Activated naive CD4-positive, alpha-beta T cell treated with anti-CD3 and anti-CD28 coated beads for 36 hours (primary cell): ENCODE measurements around the gene P2RX1. TPM values are rescaled to one million over a fixed set of nuclear protein-coding genes. Genes with fewer than 3 reads are reported as not detected.
A peak's percentile ranks its signal among the peaks of the same experiment; 100 is the strongest.
"Not testable (repeated sequence)": the region's sequence is repeated elsewhere in the genome, so short reads cannot be mapped to it uniquely, and the experiment has no call there.

Experiments used
- CTCF ChIA-PET: fragments of 350-600 bp; sonication (Branson Sonifier 250); formaldehyde crosslinking; loops from one replicate; lab custom pipeline; 2021; ENCODE audit warnings: antibody characterized with exemption; lab: Charles Lee
- DNase-seq: peaks from one replicate; pipeline ENCODE4 v3.0.0-alpha.2; 2020
- H3K27ac Mint-ChIP-seq: one replicate; pipeline ENCODE4 v1.8.0; 2021; ENCODE audit warnings: mild to moderate bottlenecking, mixed read lengths
- H3K27me3 Mint-ChIP-seq: one replicate; pipeline ENCODE4 v1.8.0; 2021; ENCODE audit warnings: low read depth, mixed read lengths
- H3K36me3 Mint-ChIP-seq: one replicate; pipeline ENCODE4 v1.8.0; 2021; ENCODE audit warnings: low read depth, mixed read lengths
- H3K4me1 Mint-ChIP-seq: one replicate; pipeline ENCODE4 v1.8.0; 2021; ENCODE audit warnings: low read depth, mixed read lengths
- H3K4me3 Mint-ChIP-seq: one replicate; pipeline ENCODE4 v1.8.0; 2021; ENCODE audit warnings: mild to moderate bottlenecking, moderate library complexity, mixed read lengths
- H3K9me3 Mint-ChIP-seq: one replicate; pipeline ENCODE4 v1.8.0; 2021; ENCODE audit warnings: mixed read lengths
- intact Hi-C: fragments of 100-400 bp; cut with micrococcal nuclease; formaldehyde crosslinking; loops from one replicate; pipeline ENCODE4 v1.15.1; 2023
- total RNA-seq, 2 experiments: library from RNA; stranded (reverse); gene quantifications; one replicate each; pipeline ENCODE4 v1.2.3, GENCODE V29; 2021

P2RX1 gene
- total RNA-seq, 2 experiments from 2014 or later, result 0.10 to 0.17 TPM

DNA sequence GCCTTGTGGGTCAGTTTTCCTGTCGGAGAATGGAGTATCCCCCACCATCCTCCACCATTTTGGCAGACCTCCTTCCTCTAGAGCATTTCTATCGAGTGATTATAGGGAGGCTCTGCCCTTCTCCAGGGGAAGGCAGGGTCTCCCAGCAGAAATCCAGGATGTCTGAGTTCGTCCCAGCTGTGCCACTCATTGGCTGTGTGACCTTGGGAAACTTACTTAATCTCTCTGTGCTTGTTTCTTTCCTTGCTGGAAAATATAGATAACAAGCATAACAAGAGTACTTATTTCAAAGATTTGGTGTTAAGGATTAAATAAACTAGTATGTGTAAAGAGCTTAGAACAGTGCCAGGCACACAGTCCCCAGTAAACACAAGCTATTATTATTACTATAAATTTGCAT lies 33.2 kb upstream of the P2RX1 start:
- intact Hi-C loops, result loop anchor here (2.0 kb wide), 1 partner anchor 15 kb away; the partner anchor contains the start of gene ATP2A3
- H3K27ac Mint-ChIP-seq, result no peak overlapping the region
- CTCF ChIA-PET, result interaction anchor here (1.0 to 1.8 kb wide), 2 partner anchors 36 to 104 kb away, joined by 3 to 7 read pairs; partner anchors contain the start of gene NCBP3
- no peaks in the 10 kb centered on the region for H3K9me3 Mint-ChIP-seq
- H3K4me3 Mint-ChIP-seq, result no peak overlapping the region
- no peaks in the 10 kb centered on the region for H3K27me3 Mint-ChIP-seq
- no peaks in the 10 kb centered on the region for H3K4me1 Mint-ChIP-seq
- peaks cover 18% of the 10 kb centered on the region for H3K36me3 Mint-ChIP-seq
- no peak for DNase-seq

DNA sequence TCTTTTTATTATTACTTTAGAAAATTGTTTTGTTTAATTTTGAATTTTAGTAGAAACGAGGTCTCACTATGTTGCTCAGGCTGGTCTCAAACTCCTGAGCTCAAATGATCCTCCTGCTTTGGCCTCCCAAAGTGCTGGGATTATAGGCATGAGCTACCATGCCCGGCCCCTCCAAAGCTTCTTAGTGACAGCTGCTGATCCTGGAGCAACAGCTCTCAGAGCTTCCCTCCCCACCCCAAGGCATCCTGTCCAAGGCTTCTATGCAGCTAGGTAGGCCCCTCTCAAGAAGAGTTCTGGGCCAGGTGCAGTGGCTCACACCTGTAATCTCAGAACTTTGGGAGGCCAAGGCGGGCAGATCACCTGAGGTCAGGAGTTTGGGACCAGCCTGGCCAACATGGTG lies 32.3 kb upstream of the P2RX1 start:
- not testable (repeated sequence) for H3K27me3 Mint-ChIP-seq, DNase-seq, H3K4me3 Mint-ChIP-seq, H3K27ac Mint-ChIP-seq, H3K4me1 Mint-ChIP-seq, H3K9me3 Mint-ChIP-seq
- CTCF ChIA-PET, result interaction anchor here (0.9 to 1.2 kb wide), 3 partner anchors 35 to 124 kb away, joined by 3 read pairs; partner anchors contain the start of gene NCBP3
- H3K36me3 Mint-ChIP-seq, result peaks cover 23% of the 10 kb centered on the region
- intact Hi-C loops, result loop anchor here (2.0 kb wide), 1 partner anchor 16 kb away; the partner anchor contains the start of gene ATP2A3

DNA sequence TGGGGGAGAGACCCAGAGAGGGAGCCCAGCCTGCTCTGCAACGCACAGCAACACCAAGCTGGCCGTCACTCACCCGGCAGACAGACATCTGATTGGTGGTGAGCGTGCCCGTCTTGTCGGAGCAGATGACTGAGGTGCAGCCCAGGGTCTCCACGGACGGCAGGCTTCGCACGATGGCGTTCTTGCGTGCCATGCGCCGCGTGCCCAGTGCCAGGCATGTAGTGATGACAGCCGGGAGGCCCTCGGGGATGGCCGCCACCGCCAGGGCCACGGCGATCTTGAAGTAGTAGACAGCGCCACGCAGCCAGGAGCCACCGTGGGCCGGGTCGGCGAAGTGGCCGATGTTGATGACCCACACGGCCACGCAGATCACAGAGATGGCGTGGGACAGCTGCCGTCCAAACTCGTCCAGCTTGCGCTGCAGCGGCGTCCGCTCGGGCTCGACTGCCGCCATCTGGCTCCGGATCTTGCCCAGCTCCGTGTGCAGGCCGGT lies 31.1 kb upstream of the P2RX1 start:
- H3K27me3 Mint-ChIP-seq, result no peaks in the 10 kb centered on the region
- no peak overlapping the region for H3K27ac Mint-ChIP-seq
- intact Hi-C loops, result no loop called here
- CTCF ChIA-PET, result no interaction called here
- H3K9me3 Mint-ChIP-seq, result no peaks in the 10 kb centered on the region
- no peak for DNase-seq
- H3K36me3 Mint-ChIP-seq, result peaks cover 30% of the 10 kb centered on the region
- no peaks in the 10 kb centered on the region for H3K4me1 Mint-ChIP-seq
- H3K4me3 Mint-ChIP-seq, result no peak overlapping the region

DNA sequence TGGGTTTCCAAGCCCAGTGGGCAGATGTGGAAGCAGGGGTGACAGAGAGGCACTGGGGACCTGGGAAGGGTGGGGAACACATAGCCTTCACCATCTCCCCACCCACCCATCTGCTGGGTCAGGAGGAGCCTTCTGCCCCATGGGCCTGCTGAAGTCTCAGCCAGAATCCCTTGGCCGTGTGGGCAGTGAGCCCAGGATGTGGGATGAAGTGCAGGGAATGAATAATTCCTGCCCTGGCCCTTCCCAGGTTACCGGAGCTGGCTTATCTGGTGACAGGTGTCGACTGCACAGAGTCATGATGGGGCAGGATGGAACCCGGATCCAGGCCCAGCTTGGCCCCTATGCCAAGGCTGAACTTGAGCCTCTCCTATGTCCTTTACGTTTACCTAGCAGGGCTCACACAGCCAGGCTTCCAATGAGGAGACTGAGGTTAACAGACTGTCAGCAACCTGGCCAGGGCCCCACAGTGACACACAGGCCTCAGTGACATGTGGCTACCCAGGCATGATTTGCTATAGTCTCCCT lies 30.5 kb upstream of the P2RX1 start:
- CTCF ChIA-PET, result no interaction called here
- peaks cover 33% of the 10 kb centered on the region for H3K36me3 Mint-ChIP-seq
- no peak for DNase-seq
- no peaks in the 10 kb centered on the region for H3K4me1 Mint-ChIP-seq
- intact Hi-C loops, result no loop called here
- H3K9me3 Mint-ChIP-seq, result no peaks in the 10 kb centered on the region
- no peaks in the 10 kb centered on the region for H3K27me3 Mint-ChIP-seq
- H3K27ac Mint-ChIP-seq, result no peak overlapping the region
- no peak overlapping the region for H3K4me3 Mint-ChIP-seq

DNA sequence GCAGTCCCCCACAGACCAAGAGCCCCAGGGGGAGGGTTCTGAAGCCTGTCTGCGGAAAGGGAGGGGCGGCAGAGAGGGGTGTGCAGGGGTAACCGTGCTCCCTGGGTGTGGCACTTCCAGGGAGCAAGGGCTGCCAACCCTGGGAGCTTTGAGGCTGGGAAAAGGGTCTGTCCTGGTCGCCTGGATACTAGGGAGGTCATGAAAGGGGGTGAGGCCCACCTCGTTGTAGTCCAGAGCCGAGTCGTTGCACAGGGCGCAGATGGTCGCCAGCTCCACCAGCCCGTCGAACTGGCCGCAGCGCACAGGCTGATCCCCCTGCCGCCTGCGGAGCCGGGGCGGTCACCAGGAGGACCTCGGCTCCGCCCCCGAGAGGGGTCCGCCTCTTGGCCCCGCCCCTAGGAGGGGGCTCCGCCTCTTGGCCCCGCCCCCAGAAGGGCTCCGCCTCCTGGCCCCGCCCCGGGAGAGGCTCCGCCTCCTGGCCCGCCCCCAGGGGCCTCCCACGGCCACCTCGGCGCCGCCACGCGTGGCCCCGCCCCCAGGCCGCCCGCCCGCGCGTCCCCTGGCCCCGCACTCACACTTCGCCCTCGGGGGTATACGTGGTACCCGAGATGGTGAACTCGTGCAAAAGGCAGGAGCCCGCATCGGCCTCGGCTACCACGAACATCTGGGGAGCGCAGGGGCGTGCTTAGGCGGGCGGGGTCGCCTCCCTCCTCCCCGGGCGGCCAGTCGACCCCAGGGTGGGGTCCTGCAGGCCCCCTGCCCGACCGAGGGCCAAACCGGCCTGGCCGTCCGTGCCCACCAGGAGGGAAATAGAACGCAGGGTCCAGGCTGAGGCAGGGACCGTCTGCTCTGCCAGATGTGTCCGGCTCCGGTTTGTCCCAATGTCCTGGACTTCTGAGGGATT lies 28.5 kb upstream of the P2RX1 start:
- intact Hi-C loops, result no loop called here
- DNase-seq, result peak; percentile 39
- Mint-ChIP-seq H3K27me3 (no peaks in the 10 kb centered on the region), H3K4me1 (no peaks in the 10 kb centered on the region), H3K27ac (no peak overlapping the region), H3K4me3 (no peak overlapping the region), H3K36me3 (peaks cover 40% of the 10 kb centered on the region), H3K9me3 (no peaks in the 10 kb centered on the region)
- CTCF ChIA-PET, result no interaction called here

DNA sequence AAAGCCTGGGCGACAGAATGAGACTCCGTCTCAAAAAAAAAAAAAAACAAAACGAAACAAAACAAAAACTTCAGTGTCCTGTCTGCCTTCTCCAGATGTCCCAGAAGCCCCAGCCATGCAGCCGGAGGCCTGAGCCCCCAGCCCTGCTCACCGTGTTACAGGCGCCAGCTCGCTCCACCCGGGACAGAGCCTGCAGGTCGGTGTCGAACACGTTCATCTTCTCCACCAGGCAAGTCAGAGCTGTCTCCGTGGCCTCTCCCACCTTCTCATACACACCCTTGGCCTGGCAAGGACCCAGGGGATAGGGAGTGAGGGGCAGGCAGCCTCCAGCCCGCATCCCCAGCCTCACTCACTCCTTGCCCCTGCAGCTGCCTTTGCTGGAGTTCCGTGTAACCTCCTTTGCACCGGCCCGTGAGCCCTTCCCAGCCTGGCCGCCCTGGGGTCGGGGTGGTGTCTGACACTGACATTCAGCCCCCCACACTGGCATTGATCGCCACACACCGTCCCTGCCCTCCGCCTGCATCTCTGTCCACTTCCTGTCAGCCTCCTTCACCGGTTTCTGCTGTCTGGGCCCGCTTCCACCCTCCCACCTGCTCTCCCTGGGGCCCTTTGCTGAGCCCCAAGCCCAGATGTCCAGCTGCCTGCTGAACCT lies 27.1 kb upstream of the P2RX1 start:
- H3K9me3 Mint-ChIP-seq, result no peaks in the 10 kb centered on the region
- peaks cover 39% of the 10 kb centered on the region for H3K36me3 Mint-ChIP-seq
- H3K4me3 Mint-ChIP-seq, result no peak overlapping the region
- no peaks in the 10 kb centered on the region for H3K27me3 Mint-ChIP-seq
- DNase-seq, result no peak
- H3K4me1 Mint-ChIP-seq, result no peaks in the 10 kb centered on the region
- CTCF ChIA-PET, result no interaction called here
- no peak overlapping the region for H3K27ac Mint-ChIP-seq
- intact Hi-C loops, result no loop called here

DNA sequence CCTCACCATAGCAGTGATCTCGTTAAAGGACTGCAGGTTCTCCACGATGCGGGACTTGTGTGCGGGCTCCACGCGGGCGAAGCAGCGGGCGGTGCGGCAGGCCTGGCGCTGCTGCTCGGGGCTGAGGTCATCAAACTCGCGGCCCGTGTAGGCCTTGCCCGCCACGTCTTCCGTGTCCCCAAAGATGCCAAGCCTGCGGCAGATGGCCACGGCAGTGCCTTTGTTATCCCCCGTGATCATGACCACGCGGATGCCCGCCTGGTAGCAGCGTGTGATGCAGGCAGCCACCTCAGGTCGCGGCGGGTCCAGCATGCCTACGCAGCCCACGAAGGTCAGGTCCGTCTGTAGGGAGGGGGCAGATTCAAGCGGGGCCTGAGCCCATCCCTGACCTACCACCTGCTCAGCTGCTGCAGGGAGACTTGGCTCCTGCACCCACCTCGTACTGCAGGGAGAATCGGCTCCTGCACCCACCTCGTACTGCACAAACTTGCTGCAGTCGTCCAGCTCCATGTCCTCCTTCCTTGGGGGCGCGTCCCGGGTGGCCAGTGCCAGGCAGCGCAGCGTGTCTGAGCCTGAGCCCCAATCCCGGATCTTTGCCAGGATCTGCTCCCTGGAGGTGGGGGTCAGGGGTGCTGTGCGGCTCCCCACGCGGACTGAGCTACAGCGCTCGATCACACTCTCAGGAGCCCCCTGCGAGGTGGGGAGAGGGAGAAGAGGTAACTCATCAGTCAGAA lies 24.9 kb upstream of the P2RX1 start:
- DNase-seq, result no peak
- intact Hi-C loops, result no loop called here
- Mint-ChIP-seq H3K27ac (no peak overlapping the region), H3K9me3 (no peaks in the 10 kb centered on the region), H3K36me3 (peaks cover 46% of the 10 kb centered on the region), H3K4me3 (no peak overlapping the region), H3K4me1 (no peaks in the 10 kb centered on the region), H3K27me3 (no peaks in the 10 kb centered on the region)
- CTCF ChIA-PET, result no interaction called here

DNA sequence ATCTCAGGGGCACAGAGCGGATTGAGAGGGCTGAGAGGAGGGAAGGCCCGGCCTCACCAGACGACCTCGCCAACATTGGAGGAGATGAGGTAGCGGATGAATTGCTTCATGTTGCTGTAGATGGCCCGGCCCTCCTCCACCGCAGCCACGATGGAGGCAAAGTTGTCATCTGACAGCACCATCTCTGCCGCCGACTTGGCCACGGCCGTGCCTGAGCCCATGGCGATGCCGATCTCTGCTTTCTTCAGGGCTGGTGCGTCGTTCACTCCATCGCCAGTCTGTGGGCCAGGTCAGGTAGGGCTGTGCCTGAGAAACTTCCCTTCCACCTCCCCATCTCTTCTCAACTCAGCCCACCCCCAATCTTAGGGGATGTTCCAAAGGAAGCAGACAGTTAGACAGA lies 21.1 kb upstream of the P2RX1 start:
- H3K4me3 Mint-ChIP-seq, result no peak overlapping the region
- H3K36me3 Mint-ChIP-seq, result peaks cover 31% of the 10 kb centered on the region
- CTCF ChIA-PET, result no interaction called here
- no peaks in the 10 kb centered on the region for H3K9me3 Mint-ChIP-seq
- no peaks in the 10 kb centered on the region for H3K4me1 Mint-ChIP-seq
- H3K27ac Mint-ChIP-seq, result no peak overlapping the region
- no peak for DNase-seq
- no peaks in the 10 kb centered on the region for H3K27me3 Mint-ChIP-seq
- intact Hi-C loops, result no loop called here

DNA sequence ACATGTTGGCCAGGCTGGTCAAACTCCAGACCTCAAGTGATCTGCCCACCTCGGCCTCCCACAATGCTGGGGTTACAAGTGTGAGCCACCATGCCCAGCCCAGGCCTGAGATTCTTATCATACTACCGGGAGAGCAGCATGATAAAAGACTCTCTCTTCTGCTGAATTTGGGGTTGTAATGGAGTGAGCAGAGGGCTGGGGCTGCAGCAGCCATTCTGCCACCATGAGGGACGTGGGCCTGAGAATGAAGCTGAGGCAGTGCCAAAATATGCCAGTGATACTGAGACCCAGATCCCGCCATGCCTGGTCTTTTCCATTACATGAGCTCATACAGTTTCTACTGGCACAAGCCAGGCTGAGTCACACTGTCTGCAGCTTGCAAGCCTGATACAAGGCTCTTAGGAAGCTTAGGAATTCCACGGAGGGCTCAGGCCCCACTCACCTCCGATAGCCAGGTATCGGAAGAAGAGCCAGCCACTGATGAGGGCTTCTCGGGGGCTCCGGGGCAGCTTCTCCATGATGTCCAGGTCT lies 19.6 kb upstream of the P2RX1 start:
- DNase-seq, result no peak
- H3K4me1 Mint-ChIP-seq, result no peaks in the 10 kb centered on the region
- CTCF ChIA-PET, result interaction anchor here (0.7 to 1.6 kb wide), 3 partner anchors 22 to 139 kb away, joined by 3 to 6 read pairs (median 4); no protein-coding TSS in a partner anchor
- intact Hi-C loops, result loop anchor here (2.0 kb wide), 1 partner anchor 29 kb away; the partner anchor contains the start of gene ATP2A3
- H3K9me3 Mint-ChIP-seq, result no peaks in the 10 kb centered on the region
- H3K36me3 Mint-ChIP-seq, result peaks cover 26% of the 10 kb centered on the region
- H3K27me3 Mint-ChIP-seq, result no peaks in the 10 kb centered on the region
- no peak overlapping the region for H3K4me3 Mint-ChIP-seq
- H3K27ac Mint-ChIP-seq, result no peak overlapping the region

DNA sequence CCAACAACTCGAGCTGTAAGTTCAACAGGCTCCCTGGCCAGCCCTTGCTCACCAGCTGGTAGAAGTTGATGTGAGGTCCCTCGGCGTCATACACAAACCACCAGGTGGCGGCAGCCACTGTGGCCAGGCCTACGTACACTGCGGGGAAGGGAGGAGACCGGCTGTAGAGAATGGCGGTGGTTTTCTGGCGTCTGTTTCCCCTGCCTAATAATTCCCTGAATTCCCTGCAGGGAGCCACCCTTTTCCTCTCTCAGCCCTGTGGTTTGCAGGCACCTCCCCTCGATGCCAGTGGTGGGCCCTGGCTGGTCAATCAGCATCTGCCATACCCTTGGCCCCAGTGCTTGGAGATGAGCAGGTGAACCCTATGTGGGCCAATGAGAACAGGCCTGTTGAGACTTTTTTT lies 18.9 kb upstream of the P2RX1 start:
- H3K9me3 Mint-ChIP-seq, result no peaks in the 10 kb centered on the region
- peaks cover 26% of the 10 kb centered on the region for H3K36me3 Mint-ChIP-seq
- H3K4me1 Mint-ChIP-seq, result no peaks in the 10 kb centered on the region
- CTCF ChIA-PET, result interaction anchor here (0.6 to 1.6 kb wide), 3 partner anchors 69 to 400 kb away, joined by 3 read pairs; no protein-coding TSS in a partner anchor
- intact Hi-C loops, result loop anchor here (2.0 kb wide), 1 partner anchor 30 kb away; the partner anchor contains the start of gene ATP2A3
- H3K4me3 Mint-ChIP-seq, result no peak overlapping the region
- H3K27me3 Mint-ChIP-seq, result no peaks in the 10 kb centered on the region
- H3K27ac Mint-ChIP-seq, result no peak overlapping the region
- peak; percentile 54 for DNase-seq

DNA sequence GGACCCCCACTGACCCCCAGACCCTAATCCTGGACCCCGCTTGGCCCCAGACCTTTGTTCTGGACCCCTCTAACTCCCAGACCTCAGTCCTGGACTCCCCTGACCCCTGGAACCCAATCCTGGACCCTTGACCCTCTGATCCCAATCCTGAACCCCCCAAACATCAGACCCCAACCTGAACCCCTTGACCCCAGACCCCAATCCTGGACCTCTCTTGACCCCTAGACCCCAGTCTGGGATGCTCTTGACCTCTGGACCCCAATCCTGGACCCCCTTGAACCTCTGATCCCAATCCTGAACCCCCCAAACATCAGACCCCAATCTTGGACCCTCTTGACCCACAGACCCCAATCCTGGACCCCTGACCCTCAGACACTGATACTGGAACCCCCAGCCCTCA lies 13.5 kb upstream of the P2RX1 start:
- H3K36me3 Mint-ChIP-seq, result peaks cover 2% of the 10 kb centered on the region
- CTCF ChIA-PET, result no interaction called here
- DNase-seq, result no peak
- intact Hi-C loops, result no loop called here
- H3K4me1 Mint-ChIP-seq, result no peaks in the 10 kb centered on the region
- H3K9me3 Mint-ChIP-seq, result no peaks in the 10 kb centered on the region
- H3K4me3 Mint-ChIP-seq, result no peak overlapping the region
- H3K27ac Mint-ChIP-seq, result no peak overlapping the region
- H3K27me3 Mint-ChIP-seq, result no peaks in the 10 kb centered on the region
